EL (cell line): ENCODE results near the gene MZF1.

Source experiments
- DNase-seq: peaks from one replicate; pipeline ENCODE4 v3.0.0-alpha.2; 2016

The MZF1 gene

GRCh38 chr19:58538257-58539168, 34.6 kb downstream of the MZF1 start:
- DNase-seq: no peak

GRCh38 chr19:58536852-58537798, 36.0 kb downstream of the MZF1 start:
- DNase-seq: no peak

GRCh38 chr19:58535857-58536256, 37.3 kb downstream of the MZF1 start:
- DNase-seq: no peak

- DNase-seq: no peak
Measured at GRCh38 chr19:58531034-58531840, 41.9 kb downstream of the MZF1 start.

- no peak for DNase-seq
Measured at GRCh38 chr19:58529405-58529804, 43.7 kb downstream of the MZF1 start.

GRCh38 chr19:58522709-58523108, 50.4 kb downstream of the MZF1 start:
- DNase-seq: no peak

GRCh38 chr19:58521651-58522050, 51.5 kb downstream of the MZF1 start:
- DNase-seq: no peak

GRCh38 chr19:58520257-58520599, 52.9 kb downstream of the MZF1 start:
- DNase-seq: no peak

GRCh38 chr19:58519355-58520256, 53.5 kb downstream of the MZF1 start, which contains the start of gene ZBTB45:
Gene ZBTB45, minus strand, starts transcription at chr19:58519810. Its CDS starts 2,137 bp downstream, at chr19:58517673.
- peak; percentile 95 for DNase-seq

- peak; percentile 76 for DNase-seq
Measured at GRCh38 chr19:58519087-58519354, 54.1 kb downstream of the MZF1 start.

GRCh38 chr19:58518256-58519086, 54.7 kb downstream of the MZF1 start:
- peak; percentile 8 for DNase-seq

GRCh38 chr19:58516964-58517833, 55.9 kb downstream of the MZF1 start:
- no peak for DNase-seq

GRCh38 chr19:58516246-58516836, 56.8 kb downstream of the MZF1 start:
- DNase-seq: no peak

- no peak for DNase-seq
Measured at GRCh38 chr19:58515259-58515658, 57.9 kb downstream of the MZF1 start.

GRCh38 chr19:58514564-58515022, 58.5 kb downstream of the MZF1 start:
- no peak for DNase-seq

GRCh38 chr19:58513694-58514563, 59.2 kb downstream of the MZF1 start:
- peak; percentile 74 for DNase-seq

GRCh38 chr19:58513213-58513693, 59.9 kb downstream of the MZF1 start:
- no peak for DNase-seq
